HCT116 (cell line): ENCODE results near the gene MAN1A1. TPM values are rescaled to one million over a fixed set of nuclear protein-coding genes. Genes with fewer than 3 reads are reported as not detected.

Source experiments
- ATAC-seq: fragments of 200-7000 bp; cut with Tn5 transposase; 2 replicates; pipeline ENCODE4 v1.9.1; 2020; ENCODE audit warnings: mild to moderate bottlenecking, moderate library complexity
- BruUV-seq: library from RNA; stranded (reverse); fragments of 400-500 nt; replicated peaks from 2 replicates; lab custom pipeline; 2021; lab: Mats Ljungman, UMichigan
- CTCF ChIA-PET: fragments of 300-600 bp; sonication (Branson Sonifier 250); formaldehyde crosslinking; loops from one replicate; lab custom pipeline; 2021; ENCODE audit warnings: antibody characterized with exemption; lab: Charles Lee
- POLR2A ChIA-PET: fragments of 300-600, 350-600 bp; sonication (Branson Sonifier 250); formaldehyde crosslinking; loops from one replicate; lab custom pipeline; 2021; ENCODE audit warnings: antibody characterized with exemption; lab: Charles Lee
- RAD21 ChIA-PET, 2 experiments: fragments of 300-600 bp; sonication (Branson Sonifier 250); formaldehyde crosslinking; loops; one replicate each; lab custom pipeline; 2023; ENCODE audit warnings: low total read pairs in 2 of 2; ENCODE audit not compliant: uncharacterized antibody in 2 of 2, unreplicated experiment in 2 of 2, low non-redundant PET in 1 of 2; lab: Charles Lee
- DNase-seq: peaks from one replicate; pipeline ENCODE4 v3.0.0-alpha.2; 2010; ENCODE audit warnings: low read depth, low spot score
- H2AFZ ChIP-seq: fragments of 200-600 bp; shearing (Covaris generic), sonication (generic); 2 replicates; pipeline ENCODE4 v1.6.1; 2017; ENCODE audit warnings: low read depth, mixed run types, mixed read lengths, antibody characterized with exemption, low read length; ENCODE audit not compliant: poor library complexity, severe bottlenecking
- H3K27ac ChIP-seq: 2 replicates; pipeline ENCODE4 v1.5.1; 2012; ENCODE audit warnings: low read depth, low read length
- H3K27me3 ChIP-seq: fragments of 200-600 bp; sonication (generic); 2 replicates; pipeline ENCODE4 v1.6.1; 2016; ENCODE audit warnings: mixed run types, low read length, mixed read lengths; ENCODE audit not compliant: insufficient read depth
- H3K36me3 ChIP-seq, 2 experiments: fragments of 200-500 bp in 1 of 2; fragments of 200-600 bp in 1 of 2; sonication (Bioruptor generic) in 1 of 2; sonication (generic) in 1 of 2; 2 replicates each; pipeline versions ENCODE4 v1.5.1 to v1.6.1; 2014 to 2016; ENCODE audit warnings: low read length in 2 of 2, inconsistent platforms in 1 of 2, mixed read lengths in 1 of 2, mixed run types in 1 of 2; ENCODE audit not compliant: insufficient read depth in 2 of 2, control insufficient read depth in 1 of 2
- H3K4me1 ChIP-seq, 2 experiments: fragments of 200-600 bp in 1 of 2; sonication (generic) in 1 of 2; 2 replicates each; pipeline versions ENCODE4 v1.5.1 to v1.6.1; 2012 to 2017; ENCODE audit warnings: low read length in 2 of 2, inconsistent platforms in 1 of 2, mild to moderate bottlenecking in 1 of 2, mixed read lengths in 1 of 2, mixed run types in 1 of 2, moderate library complexity in 1 of 2; ENCODE audit not compliant: insufficient read depth in 2 of 2, control insufficient read depth in 1 of 2
- H3K4me2 ChIP-seq: fragments of 200-600 bp; sonication (generic); 2 replicates; pipeline ENCODE4 v1.6.1; 2017; ENCODE audit warnings: mixed run types, low read length, mixed read lengths
- H3K4me3 ChIP-seq, 2 experiments: fragments of 200-600 bp in 1 of 2; sonication (generic) in 1 of 2; replicated peaks in 1 of 2; 2 replicates each; pipeline ENCODE4 v1.5.1; 2011 to 2016; ENCODE audit warnings: low read length in 2 of 2, control low read depth in 1 of 2, low read depth in 1 of 2, mild to moderate bottlenecking in 1 of 2, mixed read lengths in 1 of 2, mixed run types in 1 of 2
- H3K79me2 ChIP-seq: fragments of 200-600 bp; sonication (generic); 2 replicates; pipeline ENCODE4 v1.6.1; 2017; ENCODE audit warnings: mild to moderate bottlenecking, mixed run types, low read length, moderate library complexity, mixed read lengths; ENCODE audit not compliant: insufficient read depth
- H3K9ac ChIP-seq: fragments of 200-600 bp; sonication (generic); 2 replicates; pipeline ENCODE4 v1.6.1; 2016; ENCODE audit warnings: low read length, mixed read lengths
- H3K9me2 ChIP-seq: fragments of 200-600 bp; sonication (generic), shearing (Covaris generic); 2 replicates; pipeline ENCODE4 v1.6.1; 2017; ENCODE audit warnings: mixed run types, mild to moderate bottlenecking, moderate library complexity; ENCODE audit not compliant: insufficient read depth
- H3K9me3 ChIP-seq, 2 experiments: fragments of 200-500 bp in 1 of 2; fragments of 200-600 bp in 1 of 2; sonication (Bioruptor generic) in 1 of 2; sonication (generic) in 1 of 2; 2 replicates each; pipeline ENCODE4 v1.6.1; 2014 to 2017; ENCODE audit warnings: low read length in 2 of 2, mixed read lengths in 2 of 2, inconsistent platforms in 1 of 2, low read depth in 1 of 2, mild to moderate bottlenecking in 1 of 2, mixed run types in 1 of 2, moderate library complexity in 1 of 2; ENCODE audit not compliant: control insufficient read depth in 1 of 2, insufficient read depth in 1 of 2
- H4K20me1 ChIP-seq: fragments of 200-600 bp; sonication (generic), shearing (Covaris generic); 2 replicates; pipeline ENCODE4 v1.6.1; 2017; ENCODE audit warnings: mixed run types, mild to moderate bottlenecking, moderate library complexity; ENCODE audit not compliant: insufficient read depth
- CEBPB ChIP-seq: IDR thresholded peaks from 2 replicates; pipeline ENCODE4 v1.6.1; 2012; ENCODE audit warnings: low read depth
- EGR1 ChIP-seq: IDR thresholded peaks from 2 replicates; pipeline ENCODE4 v1.6.1; 2012; ENCODE audit warnings: low read depth
- ELF1 ChIP-seq: IDR thresholded peaks from 2 replicates; pipeline ENCODE4 v1.6.1; 2012; ENCODE audit warnings: low read depth, borderline replicate concordance
- EZH2 ChIP-seq: fragments of 200-600 bp; sonication (generic); IDR thresholded peaks from 2 replicates; pipeline ENCODE4 v1.6.1; 2017; ENCODE audit warnings: antibody characterized with exemption, mixed run types
- FOSL1 ChIP-seq: IDR thresholded peaks from 2 replicates; pipeline ENCODE4 v1.6.1; 2012; ENCODE audit warnings: low read depth
- JUND ChIP-seq: IDR thresholded peaks from 2 replicates; pipeline ENCODE4 v1.6.1; 2012
- POLR2A ChIP-seq: IDR thresholded peaks from 2 replicates; pipeline ENCODE4 v1.7.0; 2011; ENCODE audit warnings: borderline replicate concordance; ENCODE audit not compliant: insufficient read depth, insufficient read length; ENCODE audit errors: extremely low read depth
- POLR2AphosphoS5 ChIP-seq: IDR thresholded peaks from 2 replicates; pipeline ENCODE4 v1.6.1; 2011; ENCODE audit warnings: mild to moderate bottlenecking, low read depth, low read length, moderate library complexity
- RAD21 ChIP-seq: IDR thresholded peaks from 2 replicates; pipeline ENCODE4 v1.6.1; 2012; ENCODE audit warnings: low read depth, mild to moderate bottlenecking
- SIN3A ChIP-seq: IDR thresholded peaks from 2 replicates; pipeline ENCODE4 v1.6.1; 2012; ENCODE audit warnings: low read depth
- SP1 ChIP-seq: IDR thresholded peaks from 2 replicates; pipeline ENCODE4 v1.6.1; 2012; ENCODE audit warnings: low read depth
- TCF7L2 ChIP-seq: IDR thresholded peaks from 2 replicates; pipeline ENCODE4 v1.7.0; 2011; ENCODE audit warnings: borderline replicate concordance, inconsistent platforms; ENCODE audit not compliant: insufficient read depth, insufficient read length; ENCODE audit errors: extremely low read depth
- YY1 ChIP-seq: IDR thresholded peaks from 2 replicates; pipeline ENCODE4 v1.6.1; 2011; ENCODE audit warnings: low read length, low read depth, moderate library complexity, mild to moderate bottlenecking; ENCODE audit not compliant: insufficient replicate concordance; ENCODE audit errors: extremely low read depth
- ZFX ChIP-seq: fragments of 450-650 bp; IDR thresholded peaks from 2 replicates; pipeline ENCODE4 v1.6.1; 2017
- ZNF274 ChIP-seq: fragments of 200-500 bp; sonication (Bioruptor generic); IDR thresholded peaks from 2 replicates; pipeline ENCODE4 v1.6.1; 2014; ENCODE audit warnings: mild to moderate bottlenecking, low read depth, low read length, inconsistent platforms
- intact Hi-C: fragments of 100-400 bp; cut with micrococcal nuclease; formaldehyde crosslinking; loops from 2 replicates; pipeline ENCODE4 v1.10.0; 2022
- total RNA-seq: library from RNA; stranded (reverse); gene quantifications from one replicate; pipeline ENCODE4 v1.2.1, GENCODE V29; 2021; ENCODE audit not compliant: unreplicated experiment
- TF ChIP-seq, protein P1 (sequence below): IDR thresholded peaks from 2 replicates; pipeline ENCODE4 v1.6.1; 2012
- TF ChIP-seq, protein P2 (sequence below): IDR thresholded peaks from 2 replicates; pipeline ENCODE4 v1.6.1; 2012
- TF ChIP-seq, protein P3 (sequence below), 3 experiments: fragments of 200-600 bp in 1 of 3; sonication (generic) in 1 of 3; IDR thresholded peaks in 2 of 3; conservative IDR thresholded peaks in 1 of 3; 2 replicates each; pipeline ENCODE4 v1.5.1; 2012 to 2017; ENCODE audit warnings: low read depth in 2 of 3, low read length in 2 of 3, antibody characterized with exemption in 1 of 3, borderline replicate concordance in 1 of 3, control low read depth in 1 of 3, mild to moderate bottlenecking in 1 of 3, mixed read lengths in 1 of 3, mixed run types in 1 of 3, moderate library complexity in 1 of 3; ENCODE audit not compliant: insufficient read depth in 1 of 3
- TF ChIP-seq, protein P4 (sequence below): IDR thresholded peaks from 2 replicates; pipeline ENCODE4 v1.6.1; 2012; ENCODE audit warnings: low read depth

Gene MAN1A1
- total RNA-seq, 1 experiment from 2014 or later = 46.0 TPM

DNA sequence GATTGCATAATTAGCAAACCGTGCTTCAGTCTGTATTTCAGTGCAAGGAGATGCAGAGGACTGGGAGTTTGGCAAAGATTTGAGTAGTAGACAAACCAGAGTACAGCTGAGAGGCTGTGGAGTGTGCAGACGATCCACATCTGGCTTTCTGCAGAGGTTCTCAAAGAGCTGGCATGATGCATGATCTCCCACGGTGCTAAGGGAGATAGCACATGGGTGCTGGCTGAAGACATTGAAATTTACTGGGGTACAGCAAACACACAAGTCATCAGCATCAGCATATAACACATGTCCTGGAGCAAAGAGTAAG lies 192.1 kb downstream of the MAN1A1 start:
- TF ChIP-seq POLR2AphosphoS5 = no peak
- TF ChIP-seq ZFX = no peak
- TF ChIP-seq FOSL1 = no peak
- TF ChIP-seq, protein P1, sequence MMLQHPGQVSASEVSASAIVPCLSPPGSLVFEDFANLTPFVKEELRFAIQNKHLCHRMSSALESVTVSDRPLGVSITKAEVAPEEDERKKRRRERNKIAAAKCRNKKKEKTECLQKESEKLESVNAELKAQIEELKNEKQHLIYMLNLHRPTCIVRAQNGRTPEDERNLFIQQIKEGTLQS = no peak
- no peak for TF ChIP-seq YY1
- TF ChIP-seq, protein P2, sequence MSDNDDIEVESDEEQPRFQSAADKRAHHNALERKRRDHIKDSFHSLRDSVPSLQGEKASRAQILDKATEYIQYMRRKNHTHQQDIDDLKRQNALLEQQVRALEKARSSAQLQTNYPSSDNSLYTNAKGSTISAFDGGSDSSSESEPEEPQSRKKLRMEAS = no peak
- TF ChIP-seq ELF1 = no peak
- TF ChIP-seq EZH2 = no peak
- TF ChIP-seq CEBPB = no peak
- no peak for TF ChIP-seq EGR1
- TF ChIP-seq, protein P3, sequence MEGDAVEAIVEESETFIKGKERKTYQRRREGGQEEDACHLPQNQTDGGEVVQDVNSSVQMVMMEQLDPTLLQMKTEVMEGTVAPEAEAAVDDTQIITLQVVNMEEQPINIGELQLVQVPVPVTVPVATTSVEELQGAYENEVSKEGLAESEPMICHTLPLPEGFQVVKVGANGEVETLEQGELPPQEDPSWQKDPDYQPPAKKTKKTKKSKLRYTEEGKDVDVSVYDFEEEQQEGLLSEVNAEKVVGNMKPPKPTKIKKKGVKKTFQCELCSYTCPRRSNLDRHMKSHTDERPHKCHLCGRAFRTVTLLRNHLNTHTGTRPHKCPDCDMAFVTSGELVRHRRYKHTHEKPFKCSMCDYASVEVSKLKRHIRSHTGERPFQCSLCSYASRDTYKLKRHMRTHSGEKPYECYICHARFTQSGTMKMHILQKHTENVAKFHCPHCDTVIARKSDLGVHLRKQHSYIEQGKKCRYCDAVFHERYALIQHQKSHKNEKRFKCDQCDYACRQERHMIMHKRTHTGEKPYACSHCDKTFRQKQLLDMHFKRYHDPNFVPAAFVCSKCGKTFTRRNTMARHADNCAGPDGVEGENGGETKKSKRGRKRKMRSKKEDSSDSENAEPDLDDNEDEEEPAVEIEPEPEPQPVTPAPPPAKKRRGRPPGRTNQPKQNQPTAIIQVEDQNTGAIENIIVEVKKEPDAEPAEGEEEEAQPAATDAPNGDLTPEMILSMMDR (IDR thresholded peaks at IDR 0.05 in 2 of 3, conservative IDR thresholded peaks at IDR 0.05 in 1 of 3; ENCODE audit: borderline replicate concordance in 1 of 3, insufficient read depth in 1 of 3, low read depth in 2 of 3, low read length in 2 of 3) = no peak
- no peak for TF ChIP-seq RAD21
- no peak for TF ChIP-seq TCF7L2
- TF ChIP-seq SIN3A = no peak
- no peak for TF ChIP-seq JUND
- TF ChIP-seq POLR2A = no peak
- no peak for TF ChIP-seq ZNF274
- TF ChIP-seq, protein P4, sequence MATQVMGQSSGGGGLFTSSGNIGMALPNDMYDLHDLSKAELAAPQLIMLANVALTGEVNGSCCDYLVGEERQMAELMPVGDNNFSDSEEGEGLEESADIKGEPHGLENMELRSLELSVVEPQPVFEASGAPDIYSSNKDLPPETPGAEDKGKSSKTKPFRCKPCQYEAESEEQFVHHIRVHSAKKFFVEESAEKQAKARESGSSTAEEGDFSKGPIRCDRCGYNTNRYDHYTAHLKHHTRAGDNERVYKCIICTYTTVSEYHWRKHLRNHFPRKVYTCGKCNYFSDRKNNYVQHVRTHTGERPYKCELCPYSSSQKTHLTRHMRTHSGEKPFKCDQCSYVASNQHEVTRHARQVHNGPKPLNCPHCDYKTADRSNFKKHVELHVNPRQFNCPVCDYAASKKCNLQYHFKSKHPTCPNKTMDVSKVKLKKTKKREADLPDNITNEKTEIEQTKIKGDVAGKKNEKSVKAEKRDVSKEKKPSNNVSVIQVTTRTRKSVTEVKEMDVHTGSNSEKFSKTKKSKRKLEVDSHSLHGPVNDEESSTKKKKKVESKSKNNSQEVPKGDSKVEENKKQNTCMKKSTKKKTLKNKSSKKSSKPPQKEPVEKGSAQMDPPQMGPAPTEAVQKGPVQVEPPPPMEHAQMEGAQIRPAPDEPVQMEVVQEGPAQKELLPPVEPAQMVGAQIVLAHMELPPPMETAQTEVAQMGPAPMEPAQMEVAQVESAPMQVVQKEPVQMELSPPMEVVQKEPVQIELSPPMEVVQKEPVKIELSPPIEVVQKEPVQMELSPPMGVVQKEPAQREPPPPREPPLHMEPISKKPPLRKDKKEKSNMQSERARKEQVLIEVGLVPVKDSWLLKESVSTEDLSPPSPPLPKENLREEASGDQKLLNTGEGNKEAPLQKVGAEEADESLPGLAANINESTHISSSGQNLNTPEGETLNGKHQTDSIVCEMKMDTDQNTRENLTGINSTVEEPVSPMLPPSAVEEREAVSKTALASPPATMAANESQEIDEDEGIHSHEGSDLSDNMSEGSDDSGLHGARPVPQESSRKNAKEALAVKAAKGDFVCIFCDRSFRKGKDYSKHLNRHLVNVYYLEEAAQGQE = no peak
- no peak for TF ChIP-seq SP1
- H3K9ac ChIP-seq = no peak overlapping the region
- no peaks in the 10 kb centered on the region for H4K20me1 ChIP-seq
- ATAC-seq (no peak), DNase-seq (no peak)
- H3K4me3 ChIP-seq = no peak overlapping the region
- H3K27me3 ChIP-seq = no peaks in the 10 kb centered on the region
- no peak overlapping the region for H3K4me2 ChIP-seq
- no peaks in the 10 kb centered on the region for H3K79me2 ChIP-seq
- intact Hi-C loops = no loop called here
- H3K9me2 ChIP-seq = no peaks in the 10 kb centered on the region
- H3K36me3 ChIP-seq = no peaks in the 10 kb centered on the region
- H3K27ac ChIP-seq = no peak overlapping the region
- no peak overlapping the region for H2AFZ ChIP-seq
- no TSS peak for BruUV-seq
- ChIA-PET CTCF (no interaction called here), RAD21 (no interaction called here), POLR2A (interaction anchor here (0.6 kb wide), 1 partner anchor 35 kb away, joined by 3 read pairs; no protein-coding TSS in a partner anchor)
- no peaks in the 10 kb centered on the region for H3K9me3 ChIP-seq
- H3K4me1 ChIP-seq = peaks cover 5 to 8% of the 10 kb centered on the region in 2 experiments; a peak in 3 of 4 replicates
